H1 (cell line): ENCODE results near the gene RANBP9. TPM values are rescaled to one million over a fixed set of nuclear protein-coding genes. Genes with fewer than 3 reads are reported as not detected.

Experiments used
- CTCF ChIA-PET: fragments of 300-600 bp; sonication (Branson Sonifier 250); formaldehyde crosslinking; loops from one replicate; lab custom pipeline; 2021; ENCODE audit not compliant: partially characterized antibody; lab: Charles Lee
- POLR2A ChIA-PET: fragments of 300-600 bp; sonication (Branson Sonifier 250); formaldehyde crosslinking; loops from one replicate; lab custom pipeline; 2021; ENCODE audit warnings: inconsistent platforms; ENCODE audit not compliant: partially characterized antibody; lab: Charles Lee
- DNase-seq, 2 experiments: peaks; one replicate each; pipeline versions ENCODE4 v3.0.0 to v3.0.0-alpha.2; 2010 to 2022; ENCODE audit warnings: low spot score in 2 of 2, low read depth in 1 of 2, mixed read lengths in 1 of 2
- FAIRE-seq: peaks from 2 replicates; lab custom pipeline; 2011; peaks lifted over from hg19 to GRCh38; lab: Jason Lieb, UNC
- H2AFZ ChIP-seq: 2 replicates; pipeline ENCODE4 v1.8.1; 2012; ENCODE audit warnings: low read length, inconsistent platforms
- H2AK5ac ChIP-seq: 2 replicates; pipeline ENCODE4 v1.6.1; 2013; ENCODE audit warnings: low read depth, low read length
- H2BK120ac ChIP-seq: replicated peaks from 2 replicates; pipeline ENCODE3; 2013; ENCODE audit warnings: low read depth, low read length, inconsistent platforms
- H2BK12ac ChIP-seq: 2 replicates; pipeline ENCODE4 v1.6.1; 2013; ENCODE audit warnings: low read depth, low read length
- H2BK15ac ChIP-seq: 2 replicates; pipeline ENCODE4 v1.6.1; 2013; ENCODE audit warnings: low read length
- H2BK20ac ChIP-seq: 2 replicates; pipeline ENCODE4 v1.6.1; 2013; ENCODE audit warnings: low read length
- H2BK5ac ChIP-seq: 2 replicates; pipeline ENCODE4 v1.6.1; 2013; ENCODE audit warnings: low read depth, low read length
- H3K14ac ChIP-seq: 2 replicates; pipeline ENCODE4 v1.6.1; 2013; ENCODE audit warnings: inconsistent platforms; ENCODE audit not compliant: insufficient read length
- H3K18ac ChIP-seq: 2 replicates; pipeline ENCODE4 v1.6.1; 2013; ENCODE audit warnings: low read length; ENCODE audit errors: extremely low read depth
- H3K23ac ChIP-seq: 2 replicates; pipeline ENCODE4 v1.6.1; 2013; ENCODE audit warnings: inconsistent platforms; ENCODE audit not compliant: insufficient read length
- H3K23me2 ChIP-seq: 2 replicates; pipeline ENCODE4 v1.6.1; 2013; ENCODE audit warnings: low read depth, low read length
- H3K27ac ChIP-seq: 2 replicates; pipeline ENCODE4 v1.6.1; 2011; ENCODE audit warnings: low read depth, low read length, inconsistent platforms
- H3K27me3 ChIP-seq, 4 experiments: replicated peaks in 1 of 4; 1 replicate in 1 of 4; 2 replicates in 3 of 4; pipeline versions ENCODE4 v1.6.1 to v1.8.1; 2011 to 2013; ENCODE audit warnings: low read length in 3 of 4, mild to moderate bottlenecking in 3 of 4, inconsistent platforms in 2 of 4, mixed read lengths in 2 of 4, moderate library complexity in 1 of 4; ENCODE audit not compliant: control insufficient read depth in 3 of 4, insufficient read depth in 3 of 4; ENCODE audit errors: extremely low read depth in 1 of 4
- H3K36me3 ChIP-seq, 4 experiments: 2 replicates each; pipeline versions ENCODE4 v1.6.1 to v1.8.1; 2011 to 2013; ENCODE audit warnings: mild to moderate bottlenecking in 4 of 4, low read length in 3 of 4, moderate library complexity in 2 of 4, control low read depth in 1 of 4, inconsistent platforms in 1 of 4; ENCODE audit not compliant: insufficient read depth in 4 of 4, control insufficient read depth in 2 of 4
- H3K4ac ChIP-seq: replicated peaks from 2 replicates; pipeline ENCODE3; 2013; ENCODE audit warnings: low read length, low read depth, mixed read lengths, inconsistent platforms; ENCODE audit not compliant: insufficient read length
- H3K4me1 ChIP-seq, 4 experiments: replicated peaks in 1 of 4; 1 replicate in 1 of 4; 2 replicates in 3 of 4; pipeline versions ENCODE4 v1.6.1 to v1.8.1; 2011 to 2013; ENCODE audit warnings: low read length in 3 of 4, inconsistent platforms in 2 of 4, mixed read lengths in 1 of 4; ENCODE audit not compliant: insufficient read depth in 4 of 4, control insufficient read depth in 3 of 4
- H3K4me2 ChIP-seq, 2 experiments: 2 replicates each; pipeline versions ENCODE4 v1.6.1 to v1.8.1; 2011 to 2013; ENCODE audit warnings: low read depth in 2 of 2, low read length in 2 of 2, control low read depth in 1 of 2, inconsistent platforms in 1 of 2, mild to moderate bottlenecking in 1 of 2; ENCODE audit not compliant: insufficient read depth in 1 of 2
- H3K4me3 ChIP-seq, 4 experiments: fragments of 200-600, 300-600 bp in 1 of 4; sonication (generic), shearing (Covaris generic), sonication (Bioruptor Twin) in 1 of 4; 2 replicates each; pipeline versions ENCODE4 v1.5.1 to v1.8.1; 2011 to 2016; ENCODE audit warnings: low read length in 4 of 4, low read depth in 3 of 4, control low read depth in 2 of 4, inconsistent platforms in 2 of 4, mild to moderate bottlenecking in 2 of 4, mixed read lengths in 1 of 4, moderate library complexity in 1 of 4; ENCODE audit not compliant: insufficient read depth in 2 of 4; ENCODE audit errors: extremely low read depth in 1 of 4
- H3K56ac ChIP-seq: replicated peaks from 2 replicates; pipeline ENCODE3; 2013; ENCODE audit warnings: low read depth, mild to moderate bottlenecking, mixed read lengths, low read length, inconsistent platforms; ENCODE audit not compliant: insufficient read length
- H3K79me1 ChIP-seq: 2 replicates; pipeline ENCODE4 v1.6.1; 2013; ENCODE audit warnings: low read depth, low read length, control low read depth
- H3K79me2 ChIP-seq, 2 experiments: 2 replicates each; pipeline versions ENCODE4 v1.6.1 to v1.8.1; 2012 to 2013; ENCODE audit warnings: low read length in 2 of 2, mild to moderate bottlenecking in 2 of 2, inconsistent platforms in 1 of 2; ENCODE audit not compliant: insufficient read depth in 2 of 2, control insufficient read depth in 1 of 2
- H3K9ac ChIP-seq, 4 experiments: replicated peaks in 1 of 4; 1 replicate in 1 of 4; 2 replicates in 3 of 4; pipeline versions ENCODE4 v1.6.1 to v1.8.1; 2011 to 2013; ENCODE audit warnings: low read depth in 3 of 4, low read length in 3 of 4, control low read depth in 2 of 4, mild to moderate bottlenecking in 2 of 4, moderate library complexity in 2 of 4, inconsistent platforms in 1 of 4; ENCODE audit errors: extremely low read depth in 1 of 4
- H3K9me3 ChIP-seq, 2 experiments: 2 replicates each; pipeline versions ENCODE4 v1.6.1 to v1.8.1; 2012 to 2013; ENCODE audit warnings: mild to moderate bottlenecking in 2 of 2, moderate library complexity in 2 of 2, control low read depth in 1 of 2, inconsistent platforms in 1 of 2, low read depth in 1 of 2, low read length in 1 of 2, mixed read lengths in 1 of 2; ENCODE audit not compliant: insufficient read depth in 2 of 2
- H4K20me1 ChIP-seq, 2 experiments: replicated peaks in 1 of 2; 2 replicates each; pipeline versions ENCODE3 to v1.8.1; 2011 to 2013; ENCODE audit warnings: inconsistent platforms in 2 of 2, low read length in 2 of 2, mild to moderate bottlenecking in 1 of 2; ENCODE audit not compliant: insufficient read depth in 2 of 2, control insufficient read depth in 1 of 2
- H4K5ac ChIP-seq: 2 replicates; pipeline ENCODE4 v1.6.1; 2013; ENCODE audit warnings: low read length, low read depth, mixed read lengths, inconsistent platforms; ENCODE audit not compliant: insufficient read length
- H4K8ac ChIP-seq: 2 replicates; pipeline ENCODE4 v1.8.0; 2013; ENCODE audit warnings: mild to moderate bottlenecking, moderate library complexity, low read length, inconsistent platforms; ENCODE audit not compliant: insufficient read depth; ENCODE audit errors: extremely low read depth
- H4K91ac ChIP-seq: replicated peaks from 2 replicates; pipeline ENCODE3; 2013; ENCODE audit warnings: low read length, mixed read lengths, inconsistent platforms; ENCODE audit not compliant: insufficient read length
- CBX8 ChIP-seq: fragments of 300-800, 300-1000 bp; sonication (generic); IDR thresholded peaks from 2 replicates; pipeline ENCODE4 v1.7.1; 2016; ENCODE audit warnings: low read depth, low read length, borderline replicate concordance
- EZH2 ChIP-seq: fragments of 200-600 bp; sonication (generic); IDR thresholded peaks from 2 replicates; pipeline ENCODE4 v1.7.1; 2012; ENCODE audit warnings: low read depth, mild to moderate bottlenecking, moderate library complexity, low read length, inconsistent platforms; ENCODE audit not compliant: severe bottlenecking
- JUN ChIP-seq: IDR thresholded peaks from 2 replicates; pipeline ENCODE4 v1.6.1; 2011; ENCODE audit warnings: low read depth, mild to moderate bottlenecking, improper control_type of control experiment, low read length
- JUND ChIP-seq: IDR thresholded peaks from 2 replicates; pipeline ENCODE4 v1.6.1; 2011; ENCODE audit warnings: mild to moderate bottlenecking, improper control_type of control experiment, low read length
- KDM1A ChIP-seq: fragments of 200-600, 300-600 bp; sonication (generic); IDR thresholded peaks from 2 replicates; pipeline ENCODE4 v1.7.1; 2016; ENCODE audit warnings: mild to moderate bottlenecking, low read length, borderline replicate concordance
- SP2 ChIP-seq: IDR thresholded peaks from 2 replicates; pipeline ENCODE4 v1.6.1; 2012; ENCODE audit warnings: mild to moderate bottlenecking, low read length, inconsistent platforms
- SRF ChIP-seq: IDR thresholded peaks from 2 replicates; pipeline ENCODE4 v1.6.1; 2011; ENCODE audit warnings: mild to moderate bottlenecking, low read depth, low read length, moderate library complexity
- TCF12 ChIP-seq: IDR thresholded peaks from 2 replicates; pipeline ENCODE4 v1.6.1; 2011; ENCODE audit warnings: low read depth, mild to moderate bottlenecking, low read length
- WGBS, 2 experiments: shearing (Covaris generic) in 1 of 2; methylation state at CpG; one replicate each; pipeline versions ENCODE4 v1.1.6 to v1.1.7; 2013 to 2015; ENCODE audit warnings: low lambda C conversion rate in 2 of 2, mixed read lengths in 2 of 2, inconsistent platforms in 1 of 2, low coverage in 1 of 2, missing lambda C conversion rate in 1 of 2; ENCODE audit not compliant: insufficient replicate concordance in 2 of 2, insufficient coverage in 1 of 2, insufficient read length in 1 of 2; ENCODE audit errors: extremely low coverage in 1 of 2, missing lambda C conversion rate in 1 of 2; 5-methylcytosine and 5-hydroxymethylcytosine counted together
- polyA plus RNA-seq, 7 experiments: library from polyadenylated mRNA; depleted of rRNA in 3 of 7; stranded (reverse) in 5 of 7; unstranded in 2 of 7; fragments of >200 nt in 5 of 7; fragments of 200-250 nt in 2 of 7; gene quantifications; 1 replicate in 5 of 7; 2 replicates in 1 of 7; 4 replicates in 1 of 7; pipeline versions ENCODE4 v1.2.1 to v1.2.3, GENCODE V29; 2011 to 2013; ENCODE audit warnings: missing spikeins in 2 of 7, mixed read lengths in 2 of 7
- total RNA-seq: library from RNA; stranded (reverse); fragmentation: NEBNext Ultra II Directional; extraction: Animal tissue kit (Norgen Biotek cat#: 25700); gene quantifications from 2 replicates; pipeline ENCODE4 v1.2.1, GENCODE V29; 2021
- TF ChIP-seq, protein P1 (sequence below): IDR thresholded peaks from 2 replicates; pipeline ENCODE4 v1.6.1; 2012; ENCODE audit warnings: inconsistent platforms
- TF ChIP-seq, protein P2 (sequence below), 3 experiments: IDR thresholded peaks; 1 replicate in 2 of 3; 2 replicates in 1 of 3; pipeline versions ENCODE4 v1.5.1 to v1.6.1; 2011; ENCODE audit warnings: low read length in 3 of 3, mild to moderate bottlenecking in 3 of 3, inconsistent platforms in 2 of 3, low read depth in 1 of 3, moderate library complexity in 1 of 3; ENCODE audit not compliant: insufficient read depth in 1 of 3; ENCODE audit errors: control extremely low read depth in 1 of 3

RANBP9 gene
- total and polyA plus RNA-seq, 2 of the 8 experiments (the other 6 are each of a cell fraction or from before 2014, with no cell fraction given) = 13.0 to 36.7 TPM

DNA sequence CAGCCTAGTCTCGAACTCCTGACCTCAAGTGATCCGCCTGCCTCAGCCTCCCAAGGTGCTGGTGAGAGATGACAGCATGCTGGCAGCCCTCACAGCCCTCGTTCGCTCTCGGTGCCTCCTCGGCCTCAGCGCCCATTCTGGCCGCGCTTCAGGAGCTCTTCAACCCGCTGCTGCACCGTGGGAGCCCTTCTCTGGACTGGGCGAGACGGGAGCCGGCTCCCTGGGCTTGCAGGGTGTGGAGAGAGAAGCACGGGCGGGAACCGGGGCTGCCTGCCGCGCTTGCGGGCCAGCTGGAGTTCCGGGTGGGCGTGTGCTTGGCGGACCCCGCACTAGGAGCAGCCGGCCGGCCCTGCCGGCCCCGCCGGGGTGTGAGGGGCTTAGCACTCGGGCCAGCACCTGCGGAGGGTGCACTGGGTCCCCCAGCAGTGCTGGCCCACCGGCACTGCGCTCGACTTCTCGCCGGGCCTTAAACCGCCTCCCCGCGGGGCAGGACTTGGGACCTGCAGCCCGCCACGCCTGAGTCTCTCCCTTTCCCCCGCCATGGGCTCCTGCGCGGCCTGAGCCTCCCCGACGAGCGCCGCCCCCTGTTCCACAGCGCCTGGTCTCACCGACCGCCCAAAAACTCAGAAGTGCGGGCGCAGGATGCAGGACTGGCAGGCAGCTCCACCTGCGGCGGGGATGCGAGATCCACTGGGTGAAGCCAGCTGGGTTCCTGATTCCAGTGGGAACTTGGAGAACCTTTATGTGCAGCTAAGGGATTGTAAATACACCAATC lies 31.5 kb upstream of the RANBP9 start:
- H4K8ac ChIP-seq = no peak overlapping the region
- ChIA-PET POLR2A (no interaction called here), CTCF (interaction anchor here (0.7 kb wide), 3 partner anchors 9 to 324 kb away, joined by 3 read pairs; no protein-coding TSS in a partner anchor)
- H3K23me2 ChIP-seq = no peaks in the 10 kb centered on the region
- no peak overlapping the region for H4K5ac ChIP-seq
- no peak overlapping the region for H2BK15ac ChIP-seq
- FAIRE-seq (no peak), DNase-seq (no peak)
- peaks cover 3% of the 10 kb centered on the region in 2 experiments; a peak in 2 of 4 replicates for H3K9me3 ChIP-seq
- H3K23ac ChIP-seq = no peak overlapping the region
- no peak for TF ChIP-seq KDM1A
- TF ChIP-seq TCF12 = no peak
- TF ChIP-seq, protein P1, sequence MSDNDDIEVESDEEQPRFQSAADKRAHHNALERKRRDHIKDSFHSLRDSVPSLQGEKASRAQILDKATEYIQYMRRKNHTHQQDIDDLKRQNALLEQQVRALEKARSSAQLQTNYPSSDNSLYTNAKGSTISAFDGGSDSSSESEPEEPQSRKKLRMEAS = no peak
- no peak for TF ChIP-seq SP2
- TF ChIP-seq, protein P2, sequence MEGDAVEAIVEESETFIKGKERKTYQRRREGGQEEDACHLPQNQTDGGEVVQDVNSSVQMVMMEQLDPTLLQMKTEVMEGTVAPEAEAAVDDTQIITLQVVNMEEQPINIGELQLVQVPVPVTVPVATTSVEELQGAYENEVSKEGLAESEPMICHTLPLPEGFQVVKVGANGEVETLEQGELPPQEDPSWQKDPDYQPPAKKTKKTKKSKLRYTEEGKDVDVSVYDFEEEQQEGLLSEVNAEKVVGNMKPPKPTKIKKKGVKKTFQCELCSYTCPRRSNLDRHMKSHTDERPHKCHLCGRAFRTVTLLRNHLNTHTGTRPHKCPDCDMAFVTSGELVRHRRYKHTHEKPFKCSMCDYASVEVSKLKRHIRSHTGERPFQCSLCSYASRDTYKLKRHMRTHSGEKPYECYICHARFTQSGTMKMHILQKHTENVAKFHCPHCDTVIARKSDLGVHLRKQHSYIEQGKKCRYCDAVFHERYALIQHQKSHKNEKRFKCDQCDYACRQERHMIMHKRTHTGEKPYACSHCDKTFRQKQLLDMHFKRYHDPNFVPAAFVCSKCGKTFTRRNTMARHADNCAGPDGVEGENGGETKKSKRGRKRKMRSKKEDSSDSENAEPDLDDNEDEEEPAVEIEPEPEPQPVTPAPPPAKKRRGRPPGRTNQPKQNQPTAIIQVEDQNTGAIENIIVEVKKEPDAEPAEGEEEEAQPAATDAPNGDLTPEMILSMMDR (IDR thresholded peaks at IDR 0.05; ENCODE audit: control extremely low read depth in 1 of 3, insufficient read depth in 1 of 3, low read depth in 1 of 3, low read length in 3 of 3) = no peak
- no peak for TF ChIP-seq SRF
- no peak for TF ChIP-seq CBX8
- TF ChIP-seq EZH2 = no peak
- TF ChIP-seq JUN = no peak
- no peak for TF ChIP-seq JUND
- H3K27ac ChIP-seq = no peak overlapping the region
- H3K79me2 ChIP-seq = no peaks in the 10 kb centered on the region
- H3K4ac ChIP-seq = no peak overlapping the region
- H2AK5ac ChIP-seq = no peak overlapping the region
- H4K20me1 ChIP-seq = no peaks in the 10 kb centered on the region
- H3K27me3 ChIP-seq = no peaks in the 10 kb centered on the region
- H3K4me3 ChIP-seq = no peak overlapping the region
- H2BK20ac ChIP-seq = no peak overlapping the region
- no peak overlapping the region for H4K91ac ChIP-seq
- no peak overlapping the region for H2AFZ ChIP-seq
- no peak overlapping the region for H2BK5ac ChIP-seq
- no peaks in the 10 kb centered on the region for H3K4me1 ChIP-seq
- H2BK12ac ChIP-seq = no peak overlapping the region
- no peak overlapping the region for H3K4me2 ChIP-seq
- no peak overlapping the region for H3K9ac ChIP-seq
- no peak overlapping the region for H3K14ac ChIP-seq
- H3K56ac ChIP-seq = no peak overlapping the region
- no peaks in the 10 kb centered on the region for H3K36me3 ChIP-seq
- WGBS, 2 experiments = 97% methylated on average over 28 of the region's 56 CpGs; no CpG with 5 or more reads in 1 of the 2 experiments
- H3K18ac ChIP-seq = no peak overlapping the region
- H2BK120ac ChIP-seq = no peak overlapping the region
- no peaks in the 10 kb centered on the region for H3K79me1 ChIP-seq
